ENCODE results near the gene PRELP.

PRELP gene

DNA sequence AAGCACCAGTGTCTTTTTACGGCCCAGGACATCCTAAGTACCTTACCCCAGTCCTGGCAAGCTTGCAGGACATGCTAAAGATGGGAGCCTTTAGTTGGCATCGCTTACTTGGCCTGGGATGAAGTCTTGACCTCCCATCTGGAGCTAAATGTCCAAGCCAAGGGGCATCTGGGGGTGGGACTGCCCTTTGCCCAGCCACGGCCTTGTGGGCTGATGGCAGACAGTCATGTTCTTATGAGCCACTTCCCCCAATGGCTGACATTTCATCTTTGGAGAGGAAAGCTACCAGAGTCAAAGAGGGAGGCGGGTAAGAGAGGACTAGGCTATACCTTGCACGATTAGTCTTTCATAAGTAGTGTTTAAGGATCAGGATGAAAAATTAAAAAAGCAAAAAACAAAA is 50.5 kb downstream of the PRELP start:
- Histone ChIP-seq H3K23ac (ENCODE audit: low read length in 2 of 2) (no peak overlapping the region), H2AK5ac (ENCODE audit: low read length, severe bottlenecking) (no peak overlapping the region), H3K4me3 (ENCODE audit: insufficient read depth in 1 of 2, low read depth in 1 of 2, low read length in 2 of 2) (no peak overlapping the region), H2BK12ac (ENCODE audit: low read length in 2 of 2) (peak overlapping the region in 1 of 2 experiments; percentile 2), H3K14ac (ENCODE audit: low read length in 2 of 2) (peak overlapping the region in 1 of 2 experiments; percentile 22), H2BK15ac (ENCODE audit: low read depth, poor library complexity, severe bottlenecking) (no peak overlapping the region), H3K4me1 (ENCODE audit: control insufficient read depth, insufficient read depth, low read depth, low read length) (peaks cover 14% of the 10 kb centered on the region), H2AFZ (ENCODE audit: low read depth, low read length) (no peak overlapping the region), H2BK5ac (ENCODE audit: low read depth, low read length, poor library complexity, severe bottlenecking) (no peak overlapping the region), H2BK120ac (ENCODE audit: low read depth, low read length) (no peak overlapping the region), H4K8ac (ENCODE audit: low read length) (no peak overlapping the region), H3K18ac (ENCODE audit: low read depth in 1 of 2, low read length in 2 of 2) (no peak overlapping the region), H3K4ac (ENCODE audit: low read depth in 1 of 2, low read length in 2 of 2) (no peak overlapping the region), H3K36me3 (ENCODE audit: control insufficient read depth in 1 of 2, insufficient read depth in 2 of 2, low read depth in 1 of 2, low read length in 2 of 2) (no peaks in the 10 kb centered on the region), H3K27ac (ENCODE audit: low read length, poor library complexity, severe bottlenecking) (no peak overlapping the region), H3K9me3 (ENCODE audit: control insufficient read depth, low read length) (no peaks in the 10 kb centered on the region), H3K27me3 (ENCODE audit: control insufficient read depth in 1 of 2, insufficient read depth in 1 of 2, low read length in 2 of 2) (no peaks in the 10 kb centered on the region), H4K91ac (ENCODE audit: low read length) (no peak overlapping the region), H3K9ac (ENCODE audit: low read length) (peak overlapping the region; percentile 50), H3K4me2 (ENCODE audit: low read length, poor library complexity, severe bottlenecking) (no peak overlapping the region), H3K79me1 (replicated peaks; ENCODE audit: low read length, poor library complexity, severe bottlenecking) (no peaks in the 10 kb centered on the region)
- 93% methylated on average over 4 of the region's 5 CpGs for WGBS
- no peak for DNase-seq

DNA sequence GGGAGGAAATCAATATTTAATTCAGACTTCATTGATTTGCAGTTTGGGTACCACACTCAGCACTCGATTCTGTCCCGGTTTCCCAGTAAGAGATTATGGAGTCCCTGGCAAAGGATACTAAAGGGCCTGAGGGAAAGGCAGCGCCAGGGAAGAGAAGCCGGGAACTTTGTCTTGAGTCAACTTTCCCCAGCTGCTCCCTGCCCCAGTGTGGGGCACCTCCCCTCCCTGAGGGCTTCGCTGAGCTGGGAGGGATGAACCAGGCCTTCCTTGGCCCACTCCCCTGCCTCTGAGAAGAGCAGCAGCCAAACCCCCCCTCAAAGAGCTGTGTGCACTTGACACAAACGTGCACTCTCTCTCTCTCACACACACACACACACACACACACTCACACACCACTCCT is 51.0 kb downstream of the PRELP start:
- H2AK5ac ChIP-seq (ENCODE audit: low read length, severe bottlenecking): no peak overlapping the region
- no peak overlapping the region for H3K4me3 ChIP-seq (ENCODE audit: insufficient read depth in 1 of 2, low read depth in 1 of 2, low read length in 2 of 2)
- no peaks in the 10 kb centered on the region for H3K9me3 ChIP-seq (ENCODE audit: control insufficient read depth, low read length)
- peak overlapping the region in 1 of 2 experiments; percentile 31 for H3K14ac ChIP-seq (ENCODE audit: low read length in 2 of 2)
- no peak overlapping the region for H2AFZ ChIP-seq (ENCODE audit: low read depth, low read length)
- H3K4me2 ChIP-seq (ENCODE audit: low read length, poor library complexity, severe bottlenecking): no peak overlapping the region
- no peak overlapping the region for H3K4ac ChIP-seq (ENCODE audit: low read depth in 1 of 2, low read length in 2 of 2)
- no peaks in the 10 kb centered on the region for H3K79me1 ChIP-seq (replicated peaks; ENCODE audit: low read length, poor library complexity, severe bottlenecking)
- H3K18ac ChIP-seq (ENCODE audit: low read depth in 1 of 2, low read length in 2 of 2): peak overlapping the region in 1 of 2 experiments; percentile 5
- peak overlapping the region; percentile 50 for H3K9ac ChIP-seq (ENCODE audit: low read length)
- 80% methylated on average over 6 of the region's 6 CpGs for WGBS
- H2BK120ac ChIP-seq (ENCODE audit: low read depth, low read length): no peak overlapping the region
- H3K36me3 ChIP-seq (ENCODE audit: control insufficient read depth in 1 of 2, insufficient read depth in 2 of 2, low read depth in 1 of 2, low read length in 2 of 2): no peaks in the 10 kb centered on the region
- H3K27me3 ChIP-seq (ENCODE audit: control insufficient read depth in 1 of 2, insufficient read depth in 1 of 2, low read length in 2 of 2): no peaks in the 10 kb centered on the region
- no peak for DNase-seq
- no peak overlapping the region for H3K27ac ChIP-seq (ENCODE audit: low read length, poor library complexity, severe bottlenecking)
- peak overlapping the region; percentile 26 for H2BK15ac ChIP-seq (ENCODE audit: low read depth, poor library complexity, severe bottlenecking)
- H2BK5ac ChIP-seq (ENCODE audit: low read depth, low read length, poor library complexity, severe bottlenecking): no peak overlapping the region
- H2BK12ac ChIP-seq (ENCODE audit: low read length in 2 of 2): peak overlapping the region; percentile 5 to 16
- peak overlapping the region; percentile 35 for H4K8ac ChIP-seq (ENCODE audit: low read length)
- H3K4me1 ChIP-seq (ENCODE audit: control insufficient read depth, insufficient read depth, low read depth, low read length): peaks cover 11% of the 10 kb centered on the region
- H4K91ac ChIP-seq (ENCODE audit: low read length): no peak overlapping the region
- H3K23ac ChIP-seq (ENCODE audit: low read length in 2 of 2): no peak overlapping the region

- Histone ChIP-seq H3K4me1 (ENCODE audit: control insufficient read depth, insufficient read depth, low read depth, low read length) (peaks cover 7% of the 10 kb centered on the region), H3K27me3 (ENCODE audit: control insufficient read depth in 1 of 2, insufficient read depth in 1 of 2, low read length in 2 of 2) (no peaks in the 10 kb centered on the region), H3K18ac (ENCODE audit: low read depth in 1 of 2, low read length in 2 of 2) (peak overlapping the region; percentile 5 to 25), H3K4me3 (ENCODE audit: insufficient read depth in 1 of 2, low read depth in 1 of 2, low read length in 2 of 2) (no peak overlapping the region), H2BK5ac (ENCODE audit: low read depth, low read length, poor library complexity, severe bottlenecking) (no peak overlapping the region), H3K23ac (ENCODE audit: low read length in 2 of 2) (no peak overlapping the region), H2BK120ac (ENCODE audit: low read depth, low read length) (no peak overlapping the region), H4K91ac (ENCODE audit: low read length) (peak overlapping the region; percentile 73), H2BK12ac (ENCODE audit: low read length in 2 of 2) (peak overlapping the region; percentile 28 to 29), H4K8ac (ENCODE audit: low read length) (no peak overlapping the region), H3K14ac (ENCODE audit: low read length in 2 of 2) (peak overlapping the region in 1 of 2 experiments; percentile 61), H3K9me3 (ENCODE audit: control insufficient read depth, low read length) (no peaks in the 10 kb centered on the region), H2AK5ac (ENCODE audit: low read length, severe bottlenecking) (no peak overlapping the region), H3K4me2 (ENCODE audit: low read length, poor library complexity, severe bottlenecking) (no peak overlapping the region), H3K9ac (ENCODE audit: low read length) (peak overlapping the region; percentile 50), H3K4ac (ENCODE audit: low read depth in 1 of 2, low read length in 2 of 2) (no peak overlapping the region), H3K36me3 (ENCODE audit: control insufficient read depth in 1 of 2, insufficient read depth in 2 of 2, low read depth in 1 of 2, low read length in 2 of 2) (no peaks in the 10 kb centered on the region), H2AFZ (ENCODE audit: low read depth, low read length) (no peak overlapping the region), H3K79me1 (replicated peaks; ENCODE audit: low read length, poor library complexity, severe bottlenecking) (no peaks in the 10 kb centered on the region), H2BK15ac (ENCODE audit: low read depth, poor library complexity, severe bottlenecking) (no peak overlapping the region), H3K27ac (ENCODE audit: low read length, poor library complexity, severe bottlenecking) (no peak overlapping the region)
- no peak for DNase-seq
These were observed 51.4 kb downstream of the PRELP start for GRCh38 chr1:203527013-203527412.

- H2BK15ac ChIP-seq (ENCODE audit: low read depth, poor library complexity, severe bottlenecking): no peak overlapping the region
- H2BK12ac ChIP-seq (ENCODE audit: low read length in 2 of 2): no peak overlapping the region
- no peak overlapping the region for H3K23ac ChIP-seq (ENCODE audit: low read length in 2 of 2)
- no peaks in the 10 kb centered on the region for H3K9me3 ChIP-seq (ENCODE audit: control insufficient read depth, low read length)
- no peak overlapping the region for H3K4ac ChIP-seq (ENCODE audit: low read depth in 1 of 2, low read length in 2 of 2)
- no peak overlapping the region for H4K8ac ChIP-seq (ENCODE audit: low read length)
- no peak overlapping the region for H2BK5ac ChIP-seq (ENCODE audit: low read depth, low read length, poor library complexity, severe bottlenecking)
- no peak overlapping the region for H3K9ac ChIP-seq (ENCODE audit: low read length)
- WGBS: 94% methylated on average over 2 of the region's 3 CpGs
- no peak overlapping the region for H2BK120ac ChIP-seq (ENCODE audit: low read depth, low read length)
- no peak overlapping the region for H2AK5ac ChIP-seq (ENCODE audit: low read length, severe bottlenecking)
- no peak overlapping the region for H2AFZ ChIP-seq (ENCODE audit: low read depth, low read length)
- no peaks in the 10 kb centered on the region for H3K27me3 ChIP-seq (ENCODE audit: control insufficient read depth in 1 of 2, insufficient read depth in 1 of 2, low read length in 2 of 2)
- no peak overlapping the region for H4K91ac ChIP-seq (ENCODE audit: low read length)
- no peak overlapping the region for H3K18ac ChIP-seq (ENCODE audit: low read depth in 1 of 2, low read length in 2 of 2)
- DNase-seq: no peak
- H3K36me3 ChIP-seq (ENCODE audit: control insufficient read depth in 1 of 2, insufficient read depth in 2 of 2, low read depth in 1 of 2, low read length in 2 of 2): no peaks in the 10 kb centered on the region
- peaks cover 3% of the 10 kb centered on the region for H3K4me1 ChIP-seq (ENCODE audit: control insufficient read depth, insufficient read depth, low read depth, low read length)
- H3K14ac ChIP-seq (ENCODE audit: low read length in 2 of 2): no peak overlapping the region
- no peaks in the 10 kb centered on the region for H3K79me1 ChIP-seq (replicated peaks; ENCODE audit: low read length, poor library complexity, severe bottlenecking)
- H3K27ac ChIP-seq (ENCODE audit: low read length, poor library complexity, severe bottlenecking): no peak overlapping the region
- no peak overlapping the region for H3K4me3 ChIP-seq (ENCODE audit: insufficient read depth in 1 of 2, low read depth in 1 of 2, low read length in 2 of 2)
- no peak overlapping the region for H3K4me2 ChIP-seq (ENCODE audit: low read length, poor library complexity, severe bottlenecking)
These were observed 52.5 kb downstream of the PRELP start for GRCh38 chr1:203528063-203528462.
